GM12878 (cell line): ENCODE data around the gene STX1A.

ENCODE experiments used
- CHD2 ChIP-seq: IDR thresholded peaks from 2 replicates; pipeline ENCODE4 v1.6.1; 2011; ENCODE audit warnings: low read depth, low read length, improper control_type of control experiment, borderline replicate concordance
- CTCF ChIP-seq, 3 experiments: IDR thresholded peaks in 2 of 3; conservative IDR thresholded peaks in 1 of 3; 2 replicates each; pipeline ENCODE4 v1.5.1; 2011; ENCODE audit warnings: low read depth in 3 of 3, low read length in 3 of 3, mild to moderate bottlenecking in 3 of 3, control low read depth in 2 of 3, moderate library complexity in 2 of 3, inconsistent platforms in 1 of 3, mixed read lengths in 1 of 3; ENCODE audit not compliant: control insufficient read depth in 2 of 3, insufficient read depth in 1 of 3; ENCODE audit errors: extremely low read depth in 1 of 3
- EP300 ChIP-seq, 2 experiments: fragments of 150-350 bp in 1 of 2; IDR thresholded peaks; 2 replicates each; pipeline ENCODE4 v1.6.1; 2011 to 2012; ENCODE audit warnings: low read depth in 2 of 2, low read length in 2 of 2, borderline replicate concordance in 1 of 2, improper control_type of control experiment in 1 of 2, inconsistent platforms in 1 of 2; ENCODE audit not compliant: control insufficient read depth in 1 of 2
- MAX ChIP-seq: IDR thresholded peaks from 2 replicates; pipeline ENCODE4 v1.6.1; 2012; ENCODE audit warnings: low read depth, low read length, improper control_type of control experiment
- PKNOX1 ChIP-seq: fragments of 450-650 bp; IDR thresholded peaks from 2 replicates; pipeline ENCODE4 v1.6.1; 2016; ENCODE audit warnings: mild to moderate bottlenecking
- POLR2A ChIP-seq: IDR thresholded peaks from 2 replicates; pipeline ENCODE4 v1.6.1; 2011; ENCODE audit warnings: low read depth, mild to moderate bottlenecking, low read length
- RCOR1 ChIP-seq: conservative IDR thresholded peaks from 2 replicates; pipeline ENCODE4 v1.6.1; 2012; ENCODE audit warnings: low read depth, low read length, improper control_type of control experiment

GRCh38 chr7:73669288-73669701 lies 50.2 kb downstream of the STX1A start:
- TF ChIP-seq CTCF (IDR thresholded peaks at IDR 0.05 in 2 of 3, conservative IDR thresholded peaks at IDR 0.05 in 1 of 3; ENCODE audit: control insufficient read depth in 2 of 3, extremely low read depth in 1 of 3, insufficient read depth in 1 of 3, low read depth in 3 of 3, low read length in 3 of 3) (no peak), CHD2 (no peak), PKNOX1 (no peak), MAX (no peak), POLR2A (no peak), RCOR1 (no peak), EP300 (IDR thresholded peaks at IDR 0.05; ENCODE audit: borderline replicate concordance in 1 of 2, control insufficient read depth in 1 of 2, low read depth in 2 of 2, low read length in 2 of 2) (no peak)
